Measurements from ENCODE around the gene PTPRA.
"Not testable (repeated sequence)": the region's sequence is repeated elsewhere in the genome, so short reads cannot be mapped to it uniquely, and the experiment has no call there.

The PTPRA gene

DNA sequence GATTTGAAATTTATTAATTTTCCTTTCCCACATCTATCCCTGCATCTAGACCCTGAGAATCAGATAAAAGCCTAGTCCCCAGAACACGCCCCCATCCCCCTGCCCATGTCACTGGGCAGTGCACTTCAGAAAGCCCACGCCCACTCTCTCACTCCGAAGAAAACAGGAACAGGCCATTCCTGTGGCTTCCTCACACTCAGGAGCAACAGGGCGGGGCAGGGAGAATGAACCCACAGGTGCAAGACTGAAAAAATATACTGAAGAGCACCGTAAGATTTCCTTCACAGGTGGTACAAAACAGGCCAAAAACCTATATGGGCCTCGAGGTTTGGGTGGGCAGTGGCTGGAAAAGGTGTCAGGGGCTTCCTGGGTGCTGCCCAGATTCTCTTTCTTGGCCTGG lies 201.5 kb downstream of the PTPRA start:
- DNase-seq (ENCODE audit: low read depth): no peak

DNA sequence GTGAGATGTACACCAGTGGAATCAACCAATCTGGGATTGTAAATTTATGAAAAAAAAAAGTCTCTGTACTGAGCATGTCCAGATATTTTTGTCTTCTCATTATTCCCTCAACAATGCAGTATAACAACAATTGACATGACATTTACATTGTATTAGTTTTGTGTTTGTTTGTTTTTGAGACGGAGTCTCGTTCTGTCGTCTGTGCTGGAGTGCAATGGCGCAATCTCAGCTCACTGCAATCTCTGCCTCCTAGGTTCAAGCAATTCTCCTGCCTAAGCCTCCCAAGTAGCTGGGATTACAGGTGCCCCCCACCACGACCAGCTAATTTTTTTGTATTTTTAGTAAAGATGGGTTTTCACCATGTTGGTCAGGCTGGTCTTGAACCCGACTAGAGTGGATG lies 202.0 kb downstream of the PTPRA start:
- DNase-seq (ENCODE audit: low read depth): not testable (repeated sequence)

DNA sequence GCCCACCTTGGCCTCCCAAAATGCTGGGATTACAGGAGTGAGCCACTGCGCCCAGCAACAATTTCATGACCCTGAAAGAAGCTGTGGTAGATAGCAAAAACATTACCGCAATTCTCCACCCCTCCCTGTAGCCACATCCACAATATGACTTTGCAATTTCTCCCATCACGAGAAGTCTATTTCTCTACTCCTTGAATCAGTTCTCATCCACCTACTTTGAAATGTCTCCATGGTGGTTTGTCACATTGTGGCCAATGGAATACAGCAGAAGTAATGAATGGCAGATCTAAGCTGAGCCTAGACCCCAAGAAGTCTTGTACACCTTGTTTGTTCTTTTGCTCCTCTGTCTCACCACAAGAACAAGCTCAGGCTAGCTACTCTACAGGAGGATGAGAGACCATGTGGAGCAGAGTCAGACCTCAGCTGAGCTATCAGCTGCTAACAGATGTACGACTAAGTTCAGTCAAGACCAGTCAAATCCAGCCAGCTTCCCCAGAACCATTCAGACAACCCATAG lies 204.4 kb downstream of the PTPRA start:
- DNase-seq (ENCODE audit: low read depth): no peak

DNA sequence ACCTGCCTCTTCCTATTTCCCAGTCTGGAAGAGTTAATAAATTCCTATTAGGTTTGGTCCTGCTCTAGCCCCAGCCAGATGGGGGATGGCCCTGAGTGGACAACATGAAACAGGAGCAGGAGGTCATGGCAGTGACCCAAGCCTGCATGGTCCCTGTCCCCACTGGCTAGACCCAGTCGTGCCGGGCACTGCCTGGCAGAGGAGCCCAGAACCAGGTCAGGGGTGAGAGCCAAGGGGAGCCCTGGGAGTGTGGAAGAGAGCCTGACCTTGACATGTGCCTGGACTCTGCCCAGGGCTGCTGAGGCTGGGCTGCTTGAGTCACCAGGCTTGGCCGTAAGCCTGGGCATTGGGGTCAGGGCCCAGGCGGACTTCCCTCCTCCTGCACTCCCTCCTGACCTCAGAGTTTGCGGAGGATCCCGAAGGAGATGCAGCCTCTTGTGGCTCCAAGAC lies 207.7 kb downstream of the PTPRA start:
- DNase-seq (ENCODE audit: low read depth): no peak

DNA sequence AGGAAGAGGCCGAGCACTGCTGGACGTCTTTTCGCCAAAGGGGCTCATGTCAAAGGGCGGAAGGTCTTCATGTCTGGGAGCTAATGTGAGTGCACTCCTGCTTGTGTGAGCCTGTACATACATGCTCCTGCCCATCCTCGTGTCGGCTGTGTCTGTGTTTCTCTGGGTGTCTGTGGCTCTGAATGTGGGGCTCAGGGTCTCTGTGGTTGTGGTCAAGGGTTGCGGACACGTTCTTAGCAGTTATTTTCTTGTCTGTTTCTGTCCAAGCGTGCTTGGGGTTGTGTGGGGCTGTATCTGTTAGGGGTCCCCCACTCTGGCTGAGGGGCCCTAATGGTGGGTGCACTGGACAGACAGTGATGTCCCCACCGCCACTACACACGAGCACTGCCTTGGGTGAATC lies 208.4 kb downstream of the PTPRA start:
- DNase-seq (ENCODE audit: low read depth): no peak

DNA sequence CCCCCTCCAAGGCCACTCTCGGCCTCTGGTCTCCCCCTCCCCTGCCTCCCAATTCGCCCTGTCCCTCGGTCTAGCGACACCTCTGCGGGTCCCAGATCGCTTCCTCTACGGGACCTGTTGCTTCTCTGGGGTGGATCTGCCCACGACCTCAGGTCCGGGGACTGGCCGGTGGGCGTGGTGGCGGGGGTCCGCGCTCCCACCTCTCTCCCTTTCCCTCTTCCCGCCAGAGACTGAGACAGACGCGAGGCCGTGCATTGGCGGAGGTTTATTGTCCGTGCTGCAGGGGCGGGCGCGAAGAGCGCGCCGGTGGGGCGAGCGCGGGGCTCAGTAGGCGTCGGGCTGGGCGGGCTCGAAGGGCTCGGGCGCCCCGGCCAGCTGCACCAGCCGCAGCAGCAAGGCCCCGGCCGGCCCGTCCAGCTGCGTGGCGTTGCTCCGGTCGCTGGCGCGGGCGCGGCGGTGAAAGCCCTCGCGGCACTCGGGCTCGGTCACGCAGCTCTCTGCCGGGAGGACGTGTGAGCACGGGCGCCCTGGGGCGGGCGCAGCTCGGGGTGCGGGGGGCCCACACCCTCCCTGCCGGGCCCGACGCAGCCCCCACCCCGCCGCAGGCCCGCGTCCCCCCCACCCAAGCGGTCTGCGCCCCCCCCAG lies 209.1 kb downstream of the PTPRA start:
- no peak for DNase-seq (ENCODE audit: low read depth)

DNA sequence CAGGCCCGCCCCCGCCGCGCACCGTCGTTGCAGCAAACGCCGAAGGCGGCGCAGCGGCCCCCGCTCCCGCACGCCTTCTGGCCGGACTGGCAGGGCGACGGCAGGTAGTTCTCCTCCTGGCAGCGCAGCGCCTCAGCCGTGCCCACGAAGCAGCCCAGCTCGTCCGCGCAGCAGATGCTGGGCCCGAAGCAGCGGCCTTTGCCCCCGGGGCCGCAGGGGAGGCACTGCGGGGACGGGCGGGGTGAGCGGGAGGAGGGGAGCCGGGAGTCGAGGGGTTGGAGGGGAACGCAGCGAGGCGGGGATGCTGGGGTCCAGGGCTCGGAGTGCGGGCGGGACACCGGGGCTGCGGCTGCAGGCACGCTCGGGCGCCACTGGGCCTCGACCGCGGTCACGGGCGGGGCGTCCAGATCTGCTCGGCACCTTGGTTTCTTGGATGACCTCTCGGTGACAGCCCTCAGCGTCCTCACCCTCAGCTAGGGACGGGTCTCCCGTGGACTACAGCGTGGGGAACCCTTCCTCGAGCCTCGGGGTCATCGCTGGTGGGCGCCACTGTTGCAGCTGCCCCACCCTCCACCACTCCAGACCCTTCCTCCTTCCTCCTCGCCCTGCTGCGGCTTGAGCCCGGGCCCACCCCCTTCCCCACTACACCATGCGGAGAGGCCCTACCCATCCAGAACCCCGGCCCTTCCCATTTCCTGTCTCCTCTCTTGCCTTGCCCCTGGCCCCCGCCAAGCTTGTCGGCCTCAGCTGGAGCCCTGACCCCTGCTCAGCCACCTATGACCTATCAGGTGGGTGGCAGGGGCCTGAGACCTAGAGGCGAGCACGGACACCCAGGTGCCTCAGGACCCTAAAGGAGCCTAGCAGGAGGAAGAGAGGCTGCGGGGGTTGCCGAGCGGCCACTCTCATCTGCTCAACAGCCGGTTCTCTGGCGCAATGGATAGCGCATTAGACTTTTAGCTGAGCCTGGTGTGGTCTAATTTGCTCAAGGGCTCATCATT lies 210.0 kb downstream of the PTPRA start:
- no peak for DNase-seq (ENCODE audit: low read depth)

DNA sequence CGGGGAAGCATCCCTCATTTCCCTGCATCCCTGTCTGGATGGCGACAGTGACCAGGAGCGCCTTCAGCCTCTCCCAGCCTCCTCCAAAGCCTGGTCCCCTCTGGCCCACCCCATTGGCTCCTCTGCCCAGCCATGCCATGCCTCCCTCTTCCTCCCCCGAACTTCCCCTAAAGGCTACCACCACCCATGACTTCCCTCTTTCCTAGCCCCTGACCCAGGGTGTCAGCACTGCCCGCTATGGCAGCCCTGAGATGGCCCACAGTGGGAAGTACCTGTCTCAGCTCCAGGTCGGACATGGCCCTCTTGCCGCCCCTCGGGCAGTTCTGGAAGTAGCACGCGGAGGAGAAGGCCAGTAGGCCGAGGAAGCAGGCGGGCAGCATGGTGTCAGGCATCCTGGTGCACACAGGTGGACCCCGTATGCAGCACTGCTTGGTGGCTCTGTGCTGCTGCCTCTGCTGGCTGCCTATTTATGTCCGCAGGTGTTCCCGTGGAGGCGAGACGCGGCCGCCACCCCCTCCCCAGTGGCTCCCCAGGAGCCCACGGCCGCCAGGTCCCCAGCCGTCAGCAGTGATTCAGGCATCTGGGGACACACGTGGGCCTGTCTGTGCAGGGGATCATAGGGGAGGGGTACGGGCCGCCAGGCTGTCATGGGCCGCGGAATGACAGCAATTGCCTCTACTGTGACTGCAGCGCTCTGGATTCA lies 211.2 kb downstream of the PTPRA start, which contains the start of gene AVP:
Gene AVP, minus strand, starts transcription at position 442 of the 703 bp plus-strand sequence. Its CDS starts 50 bp downstream, at position 392.
- DNase-seq (ENCODE audit: low read depth): no peak

DNA sequence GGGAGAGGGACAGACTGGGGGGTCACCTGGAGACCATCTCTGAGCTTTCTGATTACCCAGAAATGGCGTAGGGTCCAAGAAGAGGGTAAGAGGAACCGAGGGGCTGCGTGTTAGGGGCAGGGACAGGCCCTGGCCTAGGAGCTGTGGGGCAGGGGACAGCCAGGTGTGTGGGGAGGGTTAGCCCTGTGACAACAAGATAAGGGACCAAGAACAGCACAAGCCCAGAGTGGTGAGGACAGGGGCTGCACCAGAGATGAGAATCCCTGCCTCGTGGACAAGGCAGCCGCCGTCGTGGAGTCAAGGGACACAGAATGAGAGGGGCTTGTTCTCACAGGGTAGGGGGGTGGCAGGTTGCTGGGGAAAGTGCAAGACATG lies 211.7 kb downstream of the PTPRA start:
- no peak for DNase-seq (ENCODE audit: low read depth)

DNA sequence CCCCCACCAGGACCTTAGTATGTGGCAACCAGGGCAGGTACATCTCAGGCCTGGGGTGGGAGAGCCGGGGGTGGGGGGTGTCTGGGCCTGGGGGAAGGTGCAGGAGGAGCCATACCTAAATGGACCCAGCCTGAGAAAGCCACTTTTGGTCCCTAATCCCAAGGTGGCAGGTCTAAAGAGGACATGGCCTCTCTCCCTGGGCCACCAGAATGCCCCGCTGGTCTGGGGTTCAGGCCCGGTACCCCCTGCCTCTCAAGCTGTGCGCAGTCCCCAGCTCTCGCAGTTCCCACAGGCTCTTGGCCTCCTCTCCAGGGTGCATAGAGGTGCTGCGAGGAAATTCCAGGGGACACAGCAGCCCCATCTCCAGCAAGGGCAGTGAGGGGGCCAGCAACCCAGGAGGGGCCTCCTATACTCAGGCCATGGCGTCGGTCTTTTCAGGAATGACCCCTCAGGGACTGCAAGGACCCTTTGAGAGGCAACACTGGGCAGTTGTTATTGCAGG lies 212.3 kb downstream of the PTPRA start:
- DNase-seq (ENCODE audit: low read depth): no peak

DNA sequence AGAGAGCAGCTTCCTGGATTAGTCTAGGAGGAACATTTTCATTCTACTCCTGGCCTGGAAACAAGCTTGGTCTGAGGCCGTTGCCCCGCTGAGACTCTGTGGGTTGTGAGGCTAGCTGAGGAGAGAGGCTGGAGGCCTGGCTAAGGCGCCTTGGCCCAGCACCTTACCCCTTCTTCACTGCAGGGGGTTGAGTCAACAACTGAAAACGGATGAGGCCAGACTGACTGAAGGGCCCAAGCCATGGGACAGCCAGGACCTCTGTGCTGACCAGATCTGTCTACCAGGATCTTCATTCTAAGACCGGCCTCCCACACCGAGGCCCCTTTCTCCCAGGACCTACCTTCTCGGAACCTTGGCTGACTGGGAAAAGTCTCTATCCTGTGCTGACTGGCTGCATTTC lies 214.8 kb downstream of the PTPRA start:
- no peak for DNase-seq (ENCODE audit: low read depth)
